ENCODE measurements around the gene KCNIP4.

Gene KCNIP4

GRCh38 chr4:21901831-21902230 is 46.7 kb downstream of the KCNIP4 start:
- DNase-seq (ENCODE audit: low read depth in 1 of 2, low spot score in 1 of 2) = no peak

- DNase-seq (ENCODE audit: low read depth in 1 of 2, low spot score in 1 of 2) = no peak
Observed at GRCh38 chr4:21901281-21901680, 47.3 kb downstream of the KCNIP4 start.

GRCh38 chr4:21900211-21900610 is 48.4 kb downstream of the KCNIP4 start:
- no peak for DNase-seq (ENCODE audit: low read depth in 1 of 2, low spot score in 1 of 2)

- DNase-seq (ENCODE audit: low read depth in 1 of 2, low spot score in 1 of 2) = no peak
Observed at GRCh38 chr4:21898101-21898500, 50.5 kb downstream of the KCNIP4 start.

- no peak for DNase-seq (ENCODE audit: low read depth in 1 of 2, low spot score in 1 of 2)
Observed at GRCh38 chr4:21896767-21897166, 51.8 kb downstream of the KCNIP4 start.

GRCh38 chr4:21893136-21893535 is 55.4 kb downstream of the KCNIP4 start:
- no peak for DNase-seq (ENCODE audit: low read depth in 1 of 2, low spot score in 1 of 2)

- no peak for DNase-seq (ENCODE audit: low read depth in 1 of 2, low spot score in 1 of 2)
Observed at GRCh38 chr4:21890231-21890630, 58.3 kb downstream of the KCNIP4 start.

- no peak for DNase-seq (ENCODE audit: low read depth in 1 of 2, low spot score in 1 of 2)
Observed at GRCh38 chr4:21888195-21888976, 60.2 kb downstream of the KCNIP4 start.

- no peak for DNase-seq (ENCODE audit: low read depth in 1 of 2, low spot score in 1 of 2)
Observed at GRCh38 chr4:21887481-21887880, 61.1 kb downstream of the KCNIP4 start.

- DNase-seq (ENCODE audit: low read depth in 1 of 2, low spot score in 1 of 2) = no peak
Observed at GRCh38 chr4:21885770-21886169, 62.8 kb downstream of the KCNIP4 start.

- no peak for DNase-seq (ENCODE audit: low read depth in 1 of 2, low spot score in 1 of 2)
Observed at GRCh38 chr4:21885241-21885640, 63.3 kb downstream of the KCNIP4 start.

- DNase-seq (ENCODE audit: low read depth in 1 of 2, low spot score in 1 of 2) = no peak
Observed at GRCh38 chr4:21884615-21885014, 64.0 kb downstream of the KCNIP4 start.

GRCh38 chr4:21882051-21882839 is 66.3 kb downstream of the KCNIP4 start:
- DNase-seq (ENCODE audit: low read depth in 1 of 2, low spot score in 1 of 2) = no peak

- DNase-seq (ENCODE audit: low read depth in 1 of 2, low spot score in 1 of 2) = no peak
Observed at GRCh38 chr4:21879187-21879586, 69.4 kb downstream of the KCNIP4 start.

GRCh38 chr4:21876711-21877110 is 71.9 kb downstream of the KCNIP4 start:
- no peak for DNase-seq (ENCODE audit: low read depth in 1 of 2, low spot score in 1 of 2)

- DNase-seq (ENCODE audit: low read depth in 1 of 2, low spot score in 1 of 2) = no peak
Observed at GRCh38 chr4:21873145-21873544, 75.4 kb downstream of the KCNIP4 start.

GRCh38 chr4:21872101-21872500 is 76.5 kb downstream of the KCNIP4 start:
- no peak for DNase-seq (ENCODE audit: low read depth in 1 of 2, low spot score in 1 of 2)

- no peak for DNase-seq (ENCODE audit: low read depth in 1 of 2, low spot score in 1 of 2)
Observed at GRCh38 chr4:21869978-21870745, 78.4 kb downstream of the KCNIP4 start.

GRCh38 chr4:21864686-21865085 is 83.9 kb downstream of the KCNIP4 start:
- DNase-seq (ENCODE audit: low read depth in 1 of 2, low spot score in 1 of 2) = no peak

GRCh38 chr4:21862917-21863316 is 85.7 kb downstream of the KCNIP4 start:
- no peak for DNase-seq (ENCODE audit: low read depth in 1 of 2, low spot score in 1 of 2)

- no peak for DNase-seq (ENCODE audit: low read depth in 1 of 2, low spot score in 1 of 2)
Observed at GRCh38 chr4:21858971-21859370, 89.6 kb downstream of the KCNIP4 start.

GRCh38 chr4:21856754-21857153 is 91.8 kb downstream of the KCNIP4 start:
- DNase-seq (ENCODE audit: low read depth in 1 of 2, low spot score in 1 of 2) = no peak

Data from activated T-helper 1 cell treated with anti-CD3 and anti-CD28 coated beads, Interleukin-2, amount 50 U/mL, for 16 hours (primary cell).